NCI-H1105 treated with DMSO at 0.1 percent for 48 hours (cell line): ENCODE measurements around the gene ACOT2.
"Not testable (repeated sequence)": the region's sequence is repeated elsewhere in the genome, so short reads cannot be mapped to it uniquely, and the experiment has no call there.

ENCODE experiments used
- DNase-seq: peaks from one replicate; lab custom pipeline; 2025; lab: John Stamatoyannopoulos, UW

ACOT2 gene

DNA sequence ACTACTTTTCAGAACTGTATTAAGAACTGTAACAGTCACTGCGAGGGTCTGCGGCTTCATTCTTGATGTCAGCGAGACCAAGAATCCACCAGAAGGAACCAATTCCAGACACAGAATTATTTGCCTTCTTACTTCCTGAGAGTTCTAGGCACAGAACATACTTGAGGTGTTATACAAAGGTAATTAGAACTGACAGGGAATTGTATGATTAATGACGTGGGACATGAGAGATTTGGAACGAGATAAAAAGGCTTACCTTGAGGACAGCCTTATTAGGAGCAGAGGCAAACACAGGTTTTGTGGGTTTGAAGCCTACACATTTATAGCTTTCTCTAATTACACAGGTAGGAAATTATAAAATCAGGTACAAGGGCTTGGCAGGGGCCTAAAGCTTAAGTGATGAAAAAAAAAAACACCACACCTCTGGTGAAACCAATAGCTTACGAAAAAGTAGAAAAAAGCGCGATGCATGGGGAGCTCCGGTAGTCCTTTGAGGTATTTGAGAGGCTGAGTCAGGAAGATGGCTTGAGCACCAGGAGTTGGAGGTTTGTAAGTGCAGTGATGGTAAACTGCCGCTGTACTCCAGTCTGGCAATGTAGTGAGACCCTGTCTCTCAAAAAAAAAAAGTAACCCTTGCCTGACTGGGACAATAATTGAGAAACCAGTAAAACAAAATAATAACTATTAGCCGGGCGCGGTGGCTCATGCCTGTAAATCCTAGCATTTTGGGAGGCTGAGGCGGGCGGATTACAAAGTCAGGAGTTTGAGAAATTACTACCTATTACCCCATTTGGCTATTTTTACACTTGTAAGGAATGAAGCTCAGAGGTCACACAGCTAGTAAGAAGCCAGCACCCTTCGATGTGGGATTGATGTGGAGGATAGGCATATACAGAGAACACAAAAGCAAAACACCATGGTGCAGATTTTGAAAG, 795 bp upstream of the ACOT2 start:
- peak; percentile 39 for DNase-seq

DNA sequence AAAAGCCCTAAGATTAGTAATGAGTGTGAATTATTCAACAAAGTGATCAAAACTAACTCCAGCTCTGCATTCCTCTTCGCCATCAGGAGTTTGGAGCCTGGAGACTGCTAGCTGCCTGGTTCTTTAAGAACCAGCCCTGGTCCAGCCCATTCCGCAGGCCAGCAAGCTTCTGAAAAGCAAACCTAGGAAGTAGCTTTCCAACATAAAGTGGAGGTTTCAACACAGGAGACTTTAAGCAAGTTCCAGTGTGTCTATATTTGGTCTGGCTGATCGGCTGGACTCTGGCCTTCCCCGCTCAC, 178 bp upstream of the ACOT2 start:
- not testable (repeated sequence) for DNase-seq

DNA sequence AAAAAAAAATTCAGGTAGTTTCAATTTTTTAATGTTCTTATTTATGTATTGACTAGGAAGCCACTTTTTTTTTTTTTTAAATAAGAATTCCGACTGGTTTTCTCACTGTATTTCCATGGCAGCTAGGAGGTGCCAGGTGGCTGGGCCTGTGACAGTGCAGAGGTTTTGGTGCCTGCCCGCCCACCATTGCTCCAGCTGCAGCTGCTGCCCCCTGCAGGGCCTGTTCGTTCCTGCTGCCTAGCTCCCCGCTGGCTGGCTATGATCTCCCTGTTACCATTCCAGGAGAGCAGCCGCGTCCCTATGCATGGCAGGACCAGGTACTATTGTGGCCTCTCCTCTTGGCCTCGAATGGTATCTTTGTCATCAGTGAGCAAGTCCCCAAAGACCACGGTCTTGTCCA, 1.9 kb downstream of the ACOT2 start:
- DNase-seq = not testable (repeated sequence)

DNA sequence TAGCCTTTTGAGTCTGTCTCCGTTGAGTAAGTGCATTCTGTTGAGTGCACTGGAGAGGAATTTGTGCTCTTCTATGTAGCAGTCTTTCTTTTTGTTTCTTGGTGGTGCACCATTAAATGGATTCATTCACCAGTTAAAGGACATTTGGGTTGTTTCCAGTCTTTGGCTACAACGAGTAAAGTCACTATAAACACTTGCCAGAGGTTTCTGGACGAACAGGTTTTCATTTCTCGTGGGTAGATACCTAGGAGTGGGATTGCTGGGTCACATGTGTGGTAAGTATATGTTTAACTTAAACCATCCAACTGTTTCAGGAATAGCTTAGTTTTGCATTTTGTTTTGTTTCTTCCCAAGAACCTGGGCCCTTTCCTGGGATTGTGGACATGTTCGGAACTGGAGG, 4.0 kb downstream of the ACOT2 start:
- DNase-seq = not testable (repeated sequence)

DNA sequence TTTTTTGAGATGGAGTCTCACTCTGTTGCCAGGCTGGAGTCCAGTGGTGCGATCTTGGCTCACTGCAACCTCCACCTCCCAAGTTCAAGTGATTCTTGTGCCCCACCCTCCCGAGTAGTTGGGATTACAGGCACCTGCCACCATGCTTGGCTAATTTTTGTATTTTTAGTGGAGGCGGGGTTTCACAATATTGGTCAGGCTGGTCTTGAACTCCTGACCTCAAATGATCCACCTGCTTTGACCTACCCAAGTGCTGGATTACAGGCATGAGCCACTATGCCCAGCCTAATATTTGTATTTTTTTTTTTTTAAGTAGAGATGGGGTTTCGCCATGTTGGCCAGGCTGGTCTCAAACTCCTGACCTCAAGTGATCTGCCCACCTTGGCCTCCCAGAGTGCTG, 4.7 kb downstream of the ACOT2 start:
- DNase-seq = not testable (repeated sequence)

DNA sequence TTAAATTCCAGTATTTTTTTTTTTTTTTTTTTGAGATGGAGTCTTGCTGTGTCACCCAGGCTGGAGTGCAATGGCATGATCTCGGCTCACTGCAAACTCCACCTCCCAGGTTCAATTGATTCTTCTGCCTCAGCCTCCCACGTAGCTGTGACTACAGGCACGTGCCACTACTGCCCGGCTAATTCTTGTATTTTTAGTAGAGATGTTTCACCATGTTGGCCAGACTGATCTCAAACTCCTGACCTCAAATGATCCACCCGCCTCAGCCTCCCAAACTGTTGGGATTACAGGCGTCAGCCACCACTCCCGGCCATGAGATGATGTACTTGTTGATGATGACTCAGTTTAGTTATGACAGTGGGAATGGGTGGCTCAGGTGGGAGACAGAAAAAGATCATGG, 5.2 kb downstream of the ACOT2 start:
- DNase-seq = not testable (repeated sequence)

DNA sequence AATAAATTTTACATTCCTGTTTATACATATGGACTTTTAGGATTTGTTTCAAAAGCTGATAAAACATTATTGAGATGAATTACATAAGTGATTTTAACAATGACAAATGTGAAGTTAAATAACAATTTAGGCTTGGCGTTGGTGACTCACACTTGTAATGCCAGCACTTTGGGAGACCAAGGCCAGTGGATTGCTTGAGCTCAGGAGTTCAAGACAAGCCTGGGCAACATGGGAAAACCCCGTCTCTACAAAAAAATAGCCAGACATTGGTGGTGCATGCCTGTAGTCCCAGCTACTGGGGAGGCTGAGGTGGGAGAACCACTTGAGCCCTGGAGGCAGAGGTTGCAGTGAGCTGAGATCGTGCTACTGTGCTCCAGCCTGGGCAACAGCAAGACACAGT, 7.4 kb downstream of the ACOT2 start:
- no peak for DNase-seq

DNA sequence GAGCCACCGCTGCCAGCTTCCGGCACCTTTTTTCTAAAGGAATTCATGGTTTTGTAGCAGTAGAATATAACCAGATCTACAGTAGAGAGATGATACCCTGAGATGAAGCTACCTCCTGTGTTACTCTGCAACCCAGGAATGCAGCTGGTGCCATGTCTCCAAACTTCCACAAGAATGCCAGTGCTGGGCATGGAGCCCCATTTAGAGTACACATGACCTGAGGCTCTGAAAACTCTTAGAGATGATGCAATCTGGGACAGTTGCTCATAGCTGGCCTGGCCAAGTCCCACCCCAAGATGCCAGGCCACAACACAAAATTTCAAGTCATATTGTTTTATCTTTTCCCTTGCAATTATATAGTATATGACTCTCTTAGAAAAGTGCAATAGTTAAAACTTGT, 8.2 kb downstream of the ACOT2 start:
- not testable (repeated sequence) for DNase-seq

DNA sequence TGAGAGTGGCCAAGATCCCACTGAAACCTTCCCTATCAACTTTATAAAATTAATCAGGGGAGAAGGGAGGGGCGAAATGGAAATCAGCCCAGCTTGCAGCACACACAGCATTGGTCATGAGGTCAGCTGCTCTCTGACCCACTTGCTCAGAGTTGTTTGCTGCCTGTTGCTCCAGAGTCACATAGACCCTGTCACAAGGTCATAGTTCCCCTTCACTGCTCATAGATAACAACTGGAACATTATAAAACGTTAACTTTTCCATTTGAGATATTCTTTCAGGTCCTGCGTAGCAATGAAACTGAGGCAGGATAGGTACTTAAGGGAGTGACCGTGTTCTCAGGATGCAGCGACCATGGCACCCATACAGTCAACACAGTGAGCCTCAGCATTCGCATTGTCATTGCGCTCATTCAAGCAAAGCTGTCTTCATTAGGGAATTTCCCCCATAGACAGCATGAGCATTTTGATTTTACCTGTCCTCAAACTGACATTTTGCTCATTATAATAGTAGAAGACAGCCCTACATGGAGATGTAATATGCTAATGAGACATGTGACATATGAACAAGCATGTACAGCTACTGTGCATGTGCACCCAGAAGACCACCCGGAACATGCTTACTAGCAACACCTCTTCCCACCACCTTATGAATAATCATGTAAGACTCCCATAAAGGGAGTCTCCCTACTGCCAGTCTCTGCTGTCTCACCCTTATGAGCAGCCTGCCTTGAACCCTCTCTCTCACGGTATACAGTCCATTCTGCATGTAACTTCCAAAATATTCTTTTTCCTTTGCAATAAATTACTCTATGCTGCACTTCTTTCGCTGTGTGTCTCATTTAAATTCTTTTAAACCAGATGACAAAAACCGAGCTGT, 13.3 kb downstream of the ACOT2 start:
- DNase-seq = not testable (repeated sequence)

DNA sequence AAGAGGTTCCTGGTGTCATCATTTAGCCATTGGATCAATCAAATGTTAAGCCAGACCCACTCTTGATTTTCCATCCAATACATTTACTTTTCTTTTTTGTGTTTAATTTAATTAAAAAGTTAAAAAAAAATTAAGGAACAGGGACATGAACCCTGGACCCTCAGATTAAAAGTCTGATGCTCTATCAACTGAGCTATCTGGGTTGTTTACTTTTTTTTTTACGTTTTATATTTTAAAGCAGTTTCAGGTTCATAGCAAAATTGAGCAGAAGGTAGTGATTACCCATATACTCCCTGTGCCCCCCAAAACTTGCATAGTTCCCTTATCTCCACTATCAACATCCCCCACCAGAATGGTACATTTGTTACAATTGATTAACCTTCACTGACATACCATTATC, 19.7 kb downstream of the ACOT2 start:
- DNase-seq = no peak

DNA sequence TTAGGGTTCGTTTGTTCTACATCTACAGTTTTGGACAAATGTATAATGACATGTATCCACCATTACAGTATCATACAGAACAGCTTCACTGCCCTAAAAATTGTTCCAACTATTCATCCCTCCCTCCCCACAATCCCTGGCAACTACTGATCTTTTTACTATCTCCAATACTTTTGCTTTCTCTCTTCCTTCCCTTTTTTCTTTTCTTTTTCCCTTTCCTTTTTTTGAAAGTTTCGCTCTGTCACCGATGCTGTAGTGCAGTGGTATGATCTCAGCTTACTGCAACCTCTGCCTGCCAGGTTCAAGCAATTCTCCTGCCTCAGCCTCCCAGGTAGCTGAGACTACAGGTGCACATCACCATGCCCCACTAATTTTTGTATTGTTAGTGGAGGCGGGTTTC, 20.1 kb downstream of the ACOT2 start:
- no peak for DNase-seq

DNA sequence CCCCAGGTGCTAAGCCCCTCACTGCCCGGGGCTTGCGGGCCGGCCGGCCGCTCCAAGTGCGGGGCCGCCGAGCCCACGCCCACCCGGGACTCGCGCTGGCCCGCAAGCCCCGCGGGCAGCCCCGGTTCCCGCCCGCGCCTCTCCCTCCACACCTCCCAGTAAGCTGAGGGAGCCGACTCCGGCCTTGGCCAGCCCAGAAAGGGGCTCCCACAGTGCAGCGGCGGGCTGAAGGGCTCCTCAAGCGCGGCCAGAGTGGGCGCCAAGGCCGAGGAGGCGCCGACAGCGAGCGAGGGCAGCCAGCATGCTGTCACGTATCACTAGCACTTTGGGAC, 21.6 kb downstream of the ACOT2 start:
- DNase-seq = not testable (repeated sequence)

DNA sequence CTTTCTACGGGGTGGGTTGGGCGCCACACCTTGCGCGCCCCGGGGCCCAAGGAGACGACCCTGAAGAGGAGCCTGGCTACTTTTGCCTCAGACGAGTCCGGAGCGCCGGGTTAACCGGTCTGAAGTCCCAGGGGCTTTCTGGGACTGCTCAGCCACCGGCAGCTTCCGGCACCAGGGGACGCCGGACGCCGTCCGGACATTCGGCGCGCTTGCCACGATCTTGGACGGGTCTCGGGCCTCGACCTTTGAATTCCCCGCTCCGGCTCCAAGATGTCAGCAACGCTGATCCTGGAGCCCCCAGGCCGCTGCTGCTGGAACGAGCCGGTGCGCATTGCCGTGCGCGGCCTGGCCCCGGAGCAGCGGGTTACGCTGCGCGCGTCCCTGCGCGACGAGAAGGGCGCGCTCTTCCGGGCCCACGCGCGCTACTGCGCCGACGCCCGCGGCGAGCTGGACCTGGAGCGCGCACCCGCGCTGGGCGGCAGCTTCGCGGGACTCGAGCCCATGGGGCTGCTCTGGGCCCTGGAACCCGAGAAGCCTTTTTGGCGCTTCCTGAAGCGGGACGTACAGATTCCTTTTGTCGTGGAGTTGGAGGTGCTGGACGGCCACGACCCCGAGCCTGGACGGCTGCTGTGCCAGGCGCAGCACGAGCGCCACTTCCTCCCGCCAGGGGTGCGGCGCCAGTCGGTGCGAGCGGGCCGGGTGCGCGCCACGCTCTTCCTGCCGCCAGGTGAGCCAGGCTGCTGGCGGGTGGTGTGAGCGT, 22.9 kb downstream of the ACOT2 start, which contains the start of gene ACOT4:
TSS of gene ACOT4 (plus strand) at position 184 of the 760 bp plus-strand sequence. CDS start at position 271, 87 bp downstream.
- DNase-seq = peak; percentile 32

DNA sequence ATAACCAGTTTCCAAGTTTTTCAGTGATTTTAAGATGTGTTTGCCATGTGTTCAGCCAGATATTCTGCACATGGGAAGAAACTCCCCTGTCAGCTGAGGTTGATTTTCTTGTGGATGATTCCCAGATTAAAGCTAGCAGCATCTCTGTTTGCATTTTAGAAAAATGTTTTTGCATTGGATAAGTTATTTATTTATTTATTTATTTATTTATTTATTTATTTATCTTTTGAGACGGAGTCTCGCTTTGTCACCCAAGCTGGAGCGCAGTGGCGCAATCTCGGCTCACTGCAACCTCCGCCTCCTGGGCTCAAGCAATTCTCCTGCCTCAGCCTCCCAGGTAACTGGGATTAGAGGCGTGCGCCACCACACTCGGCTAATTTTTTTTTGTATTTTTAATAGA, 25.5 kb downstream of the ACOT2 start:
- no peak for DNase-seq

DNA sequence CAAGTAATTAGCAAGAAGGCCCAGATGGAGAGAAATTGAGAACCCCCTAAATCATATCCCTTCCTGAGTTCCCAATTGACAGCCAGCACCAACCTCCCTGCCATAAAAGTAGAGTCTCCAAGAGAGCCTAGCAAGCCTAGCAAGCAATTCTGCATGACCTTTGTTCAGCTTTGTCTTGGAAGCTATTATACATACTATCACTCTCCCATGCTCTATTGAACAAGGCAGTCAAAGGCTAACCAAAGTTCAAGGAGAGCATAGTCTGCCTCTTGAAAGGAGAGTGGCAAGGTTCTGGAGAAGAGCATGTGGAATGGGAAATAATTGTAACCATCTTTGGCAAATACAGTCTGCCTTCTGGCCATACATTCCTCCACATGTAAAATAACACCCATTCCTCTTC, 30.5 kb downstream of the ACOT2 start:
- no peak for DNase-seq

DNA sequence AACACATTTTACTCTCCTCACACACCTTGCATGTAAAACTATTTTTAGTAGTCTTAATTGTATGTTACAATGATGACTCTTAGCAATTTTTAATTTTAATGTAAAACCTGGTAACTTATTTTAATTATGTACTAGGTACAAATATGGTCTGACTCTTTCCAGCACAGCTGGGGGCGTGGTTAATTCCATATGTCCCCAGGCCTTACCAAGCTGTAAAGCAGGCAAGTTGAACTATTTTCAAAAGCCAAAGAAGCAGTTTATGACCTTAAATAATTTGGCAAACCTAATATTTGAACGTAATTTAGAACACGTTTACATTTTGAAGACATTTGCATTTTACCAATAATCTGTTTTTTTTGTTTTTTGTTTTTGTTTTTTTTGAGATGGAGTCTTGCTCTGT, 34.0 kb downstream of the ACOT2 start:
- no peak for DNase-seq

DNA sequence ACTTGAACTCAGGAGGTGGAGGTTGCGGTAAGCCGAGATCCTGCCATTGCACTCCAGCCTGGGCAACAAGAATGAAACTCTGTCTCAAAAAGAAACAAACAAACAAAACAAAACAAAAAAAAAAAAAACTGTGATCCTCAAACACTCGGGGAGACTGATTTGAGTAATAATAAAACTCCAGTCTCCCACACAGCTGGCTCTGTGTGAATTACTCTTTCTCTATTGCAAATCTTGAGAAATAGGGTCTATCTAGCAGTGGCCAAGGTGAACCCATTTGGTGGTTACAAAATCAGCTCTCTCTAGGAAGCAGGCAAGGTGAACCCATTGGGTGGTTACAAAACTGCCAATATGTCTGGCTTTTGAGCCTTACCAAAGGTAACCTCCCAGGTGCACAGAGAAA, 37.3 kb downstream of the ACOT2 start:
- no peak for DNase-seq

DNA sequence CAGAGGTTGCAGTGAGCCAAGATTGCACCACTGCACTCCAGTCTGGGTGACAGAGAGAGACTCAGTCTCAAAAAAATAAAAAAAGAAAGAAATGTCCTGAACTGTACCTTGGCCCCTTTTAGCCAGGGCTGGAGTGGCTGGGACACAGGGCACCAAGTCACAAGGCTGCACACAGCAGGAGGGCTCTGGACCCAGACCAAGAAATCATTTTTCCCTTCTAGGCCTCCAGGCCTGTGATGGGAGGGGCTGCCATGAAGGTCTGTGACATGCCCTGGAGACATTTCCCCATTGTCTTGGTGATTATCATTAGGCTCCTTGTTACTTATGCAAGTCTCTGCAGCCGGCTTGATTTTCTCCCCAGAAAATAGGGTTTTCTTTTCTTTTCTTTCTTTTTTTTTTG, 38.2 kb downstream of the ACOT2 start:
- no peak for DNase-seq

DNA sequence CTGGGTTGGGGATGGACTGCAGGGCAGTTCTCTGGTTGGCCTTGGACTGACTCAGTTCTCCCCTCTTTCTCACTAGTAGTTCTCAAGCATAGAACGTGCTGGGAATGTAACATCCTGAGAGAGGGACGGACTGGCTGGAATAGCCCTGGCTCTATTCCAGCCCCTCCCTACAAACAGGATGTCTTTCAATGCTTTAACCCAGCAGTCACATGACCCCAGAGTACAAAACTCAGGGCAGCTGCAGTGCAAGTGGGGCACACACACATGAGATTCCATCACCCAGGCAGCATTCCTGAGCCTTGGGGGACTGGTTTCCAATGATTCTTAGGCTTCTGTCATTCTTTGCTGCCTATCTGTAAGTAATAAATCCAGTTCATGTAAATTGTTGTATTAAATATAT, 41.7 kb downstream of the ACOT2 start:
- no peak for DNase-seq

DNA sequence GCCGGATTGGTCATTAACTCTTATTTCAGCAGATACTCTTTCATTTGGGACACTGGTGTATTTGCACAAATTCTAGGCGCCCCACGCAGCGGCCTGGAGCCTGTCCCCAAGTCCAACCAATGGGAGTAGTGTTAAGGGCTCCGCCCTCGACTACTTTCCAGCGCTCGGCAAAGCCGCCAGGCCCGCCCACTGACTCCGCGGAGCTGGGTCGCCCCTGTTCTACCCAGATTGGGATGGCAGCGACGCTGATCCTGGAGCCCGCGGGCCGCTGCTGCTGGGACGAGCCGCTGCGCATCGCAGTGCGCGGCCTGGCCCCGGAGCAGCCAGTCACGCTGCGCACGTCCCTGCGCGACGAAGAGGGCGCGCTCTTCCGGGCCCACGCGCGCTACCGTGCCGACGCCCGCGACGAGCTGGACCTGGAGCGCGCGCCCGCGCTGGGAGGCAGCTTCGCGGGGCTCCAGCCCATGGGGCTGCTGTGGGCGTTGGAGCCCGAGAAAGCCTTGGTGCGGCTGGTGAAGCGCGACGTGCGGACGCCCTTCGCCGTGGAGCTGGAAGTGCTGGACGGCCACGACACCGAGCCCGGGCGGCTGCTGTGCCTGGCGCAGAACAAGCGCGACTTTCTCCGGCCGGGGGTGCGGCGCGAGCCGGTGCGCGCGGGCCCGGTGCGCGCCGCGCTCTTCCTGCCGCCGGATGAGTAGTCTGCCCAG, 43.5 kb downstream of the ACOT2 start, which contains the start of gene ACOT6:
TSS of gene ACOT6 (plus strand) at position 179 of the 707 bp plus-strand sequence. CDS start at position 234, 55 bp downstream.
- peak; percentile 53 for DNase-seq

DNA sequence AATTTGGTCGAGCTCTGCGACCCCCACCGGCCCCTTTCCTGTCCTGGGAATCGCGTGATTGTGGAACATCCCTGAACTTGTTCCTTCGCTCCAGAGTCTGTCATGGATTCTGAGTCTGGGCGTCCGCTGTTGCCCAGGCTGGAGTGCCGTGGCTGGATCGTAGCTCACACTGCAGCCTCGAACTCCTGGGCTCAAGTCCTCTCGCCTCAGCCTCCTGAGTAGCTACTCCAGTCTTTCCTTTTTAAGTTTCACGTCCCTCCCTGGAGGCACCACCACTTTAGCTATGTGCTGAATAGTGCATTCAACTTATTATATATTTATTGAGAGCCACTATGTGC, 44.0 kb downstream of the ACOT2 start:
- peak; percentile 20 for DNase-seq
